Iris pigment epithelial cell (primary cell): ENCODE data around the gene EFCAB12.

ENCODE experiments used
- DNase-seq: peaks from one replicate; pipeline ENCODE4 v3.0.0-alpha.2; 2011; ENCODE audit warnings: low read depth

EFCAB12 gene

GRCh38 chr3:129428376-129429079 is at the start of gene EFCAB12:
EFCAB12 (minus strand) TSS chr3:129428636; CDS start chr3:129428488, 148 bp downstream.
- DNase-seq: peak; percentile 94

GRCh38 chr3:129476586-129476985 is 48.1 kb upstream of the EFCAB12 start:
- no peak for DNase-seq

GRCh38 chr3:129475863-129476262 is 47.4 kb upstream of the EFCAB12 start:
- DNase-seq: no peak

GRCh38 chr3:129474984-129475804 is 46.8 kb upstream of the EFCAB12 start:
- DNase-seq: no peak

GRCh38 chr3:129473769-129474152 is 45.3 kb upstream of the EFCAB12 start:
- no peak for DNase-seq

GRCh38 chr3:129473067-129473768 is 44.8 kb upstream of the EFCAB12 start:
- DNase-seq: no peak

- no peak for DNase-seq
Measured at GRCh38 chr3:129470861-129471260, 42.4 kb upstream of the EFCAB12 start.

GRCh38 chr3:129469026-129469425 is 40.6 kb upstream of the EFCAB12 start:
- DNase-seq: no peak

- DNase-seq: no peak
Measured at GRCh38 chr3:129467932-129468331, 39.5 kb upstream of the EFCAB12 start.

- no peak for DNase-seq
Measured at GRCh38 chr3:129463716-129464115, 35.3 kb upstream of the EFCAB12 start.

GRCh38 chr3:129463094-129463493 is 34.7 kb upstream of the EFCAB12 start:
- DNase-seq: no peak

GRCh38 chr3:129462361-129462968 is 34.0 kb upstream of the EFCAB12 start:
- DNase-seq: no peak

GRCh38 chr3:129461461-129462146 is 33.2 kb upstream of the EFCAB12 start:
- peak; percentile 82 for DNase-seq

- peak; percentile 87 for DNase-seq
Measured at GRCh38 chr3:129461022-129461421, 32.6 kb upstream of the EFCAB12 start.

- no peak for DNase-seq
Measured at GRCh38 chr3:129460572-129460971, 32.1 kb upstream of the EFCAB12 start.

- no peak for DNase-seq
Measured at GRCh38 chr3:129460155-129460554, 31.7 kb upstream of the EFCAB12 start.

GRCh38 chr3:129453732-129454131 is 25.3 kb upstream of the EFCAB12 start:
- DNase-seq: peak; percentile 73

- no peak for DNase-seq
Measured at GRCh38 chr3:129449279-129450115, 21.1 kb upstream of the EFCAB12 start.

- no peak for DNase-seq
Measured at GRCh38 chr3:129448186-129448895, 19.9 kb upstream of the EFCAB12 start.

GRCh38 chr3:129446926-129447325 is 18.5 kb upstream of the EFCAB12 start:
- no peak for DNase-seq
